GM12872 (cell line): ENCODE data around the gene SPEF2.
A peak's percentile ranks its signal among the peaks of the same experiment; 100 is the strongest.

ENCODE experiments used
- TF ChIP-seq, protein P1 (sequence below): IDR thresholded peaks from 3 replicates; pipeline ENCODE4 v1.5.1; 2011; ENCODE audit warnings: low read depth, mild to moderate bottlenecking, low read length, moderate library complexity; ENCODE audit not compliant: insufficient read depth

Gene SPEF2, protein sequence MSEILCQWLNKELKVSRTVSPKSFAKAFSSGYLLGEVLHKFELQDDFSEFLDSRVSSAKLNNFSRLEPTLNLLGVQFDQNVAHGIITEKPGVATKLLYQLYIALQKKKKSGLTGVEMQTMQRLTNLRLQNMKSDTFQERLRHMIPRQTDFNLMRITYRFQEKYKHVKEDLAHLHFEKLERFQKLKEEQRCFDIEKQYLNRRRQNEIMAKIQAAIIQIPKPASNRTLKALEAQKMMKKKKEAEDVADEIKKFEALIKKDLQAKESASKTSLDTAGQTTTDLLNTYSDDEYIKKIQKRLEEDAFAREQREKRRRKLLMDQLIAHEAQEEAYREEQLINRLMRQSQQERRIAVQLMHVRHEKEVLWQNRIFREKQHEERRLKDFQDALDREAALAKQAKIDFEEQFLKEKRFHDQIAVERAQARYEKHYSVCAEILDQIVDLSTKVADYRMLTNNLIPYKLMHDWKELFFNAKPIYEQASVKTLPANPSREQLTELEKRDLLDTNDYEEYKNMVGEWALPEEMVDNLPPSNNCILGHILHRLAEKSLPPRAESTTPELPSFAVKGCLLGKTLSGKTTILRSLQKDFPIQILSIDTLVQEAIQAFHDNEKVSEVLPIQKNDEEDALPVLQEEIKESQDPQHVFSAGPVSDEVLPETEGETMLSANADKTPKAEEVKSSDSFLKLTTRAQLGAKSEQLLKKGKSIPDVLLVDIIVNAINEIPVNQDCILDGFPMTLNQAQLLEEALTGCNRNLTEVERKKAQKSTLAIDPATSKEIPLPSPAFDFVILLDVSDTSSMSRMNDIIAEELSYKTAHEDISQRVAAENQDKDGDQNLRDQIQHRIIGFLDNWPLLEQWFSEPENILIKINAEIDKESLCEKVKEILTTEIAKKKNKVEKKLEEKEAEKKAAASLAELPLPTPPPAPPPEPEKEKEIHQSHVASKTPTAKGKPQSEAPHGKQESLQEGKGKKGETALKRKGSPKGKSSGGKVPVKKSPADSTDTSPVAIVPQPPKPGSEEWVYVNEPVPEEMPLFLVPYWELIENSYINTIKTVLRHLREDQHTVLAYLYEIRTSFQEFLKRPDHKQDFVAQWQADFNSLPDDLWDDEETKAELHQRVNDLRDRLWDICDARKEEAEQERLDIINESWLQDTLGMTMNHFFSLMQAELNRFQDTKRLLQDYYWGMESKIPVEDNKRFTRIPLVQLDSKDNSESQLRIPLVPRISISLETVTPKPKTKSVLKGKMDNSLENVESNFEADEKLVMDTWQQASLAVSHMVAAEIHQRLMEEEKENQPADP (N-terminal part only)

GRCh38 chr5:35617435-35618303, at the start of gene SPEF2:
SPEF2 (plus strand) TSS chr5:35617863; CDS start chr5:35617998, 135 bp downstream.
- TF ChIP-seq, protein P1, sequence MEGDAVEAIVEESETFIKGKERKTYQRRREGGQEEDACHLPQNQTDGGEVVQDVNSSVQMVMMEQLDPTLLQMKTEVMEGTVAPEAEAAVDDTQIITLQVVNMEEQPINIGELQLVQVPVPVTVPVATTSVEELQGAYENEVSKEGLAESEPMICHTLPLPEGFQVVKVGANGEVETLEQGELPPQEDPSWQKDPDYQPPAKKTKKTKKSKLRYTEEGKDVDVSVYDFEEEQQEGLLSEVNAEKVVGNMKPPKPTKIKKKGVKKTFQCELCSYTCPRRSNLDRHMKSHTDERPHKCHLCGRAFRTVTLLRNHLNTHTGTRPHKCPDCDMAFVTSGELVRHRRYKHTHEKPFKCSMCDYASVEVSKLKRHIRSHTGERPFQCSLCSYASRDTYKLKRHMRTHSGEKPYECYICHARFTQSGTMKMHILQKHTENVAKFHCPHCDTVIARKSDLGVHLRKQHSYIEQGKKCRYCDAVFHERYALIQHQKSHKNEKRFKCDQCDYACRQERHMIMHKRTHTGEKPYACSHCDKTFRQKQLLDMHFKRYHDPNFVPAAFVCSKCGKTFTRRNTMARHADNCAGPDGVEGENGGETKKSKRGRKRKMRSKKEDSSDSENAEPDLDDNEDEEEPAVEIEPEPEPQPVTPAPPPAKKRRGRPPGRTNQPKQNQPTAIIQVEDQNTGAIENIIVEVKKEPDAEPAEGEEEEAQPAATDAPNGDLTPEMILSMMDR, result peak; percentile 77

GRCh38 chr5:35575578-35575977, 42.1 kb upstream of the SPEF2 start:
- TF ChIP-seq, protein P1, result no peak

DNA sequence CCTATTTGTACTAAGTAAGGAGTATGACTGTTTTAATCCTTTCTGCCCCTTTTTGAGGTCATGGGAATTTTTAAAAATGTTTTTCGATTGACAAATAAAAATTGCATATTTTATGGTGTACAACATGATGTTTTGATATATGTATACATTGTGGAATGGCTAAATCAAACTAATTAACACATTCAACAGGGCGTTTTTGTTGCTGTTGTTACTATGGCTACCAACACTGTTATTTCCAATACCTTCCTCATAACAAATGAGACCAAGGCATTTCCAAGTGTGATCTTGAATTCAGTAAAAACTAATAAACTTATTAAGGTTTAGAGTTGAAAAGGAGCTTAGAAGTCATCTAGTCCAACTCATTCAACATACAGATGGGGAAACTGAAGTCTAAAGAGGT, 30.2 kb upstream of the SPEF2 start:
- TF ChIP-seq, protein P1, result no peak

- TF ChIP-seq, protein P1, result no peak
Observed at GRCh38 chr5:35593338-35593737, 24.3 kb upstream of the SPEF2 start.

- TF ChIP-seq, protein P1, result no peak; the same call in 2 of the 3 replicates
Observed at GRCh38 chr5:35598707-35599370, 18.8 kb upstream of the SPEF2 start.

GRCh38 chr5:35600591-35600990, 17.1 kb upstream of the SPEF2 start:
- TF ChIP-seq, protein P1, result no peak
